WTC11 (cell line): ENCODE measurements around the gene ZNF394. TPM values are rescaled to one million over a fixed set of nuclear protein-coding genes. Genes with fewer than 3 reads are reported as not detected.
A peak's percentile ranks its signal among the peaks of the same experiment; 100 is the strongest.

Experiments used
- CBFB ChIP-seq: sonication (generic); formaldehyde crosslinking; IDR thresholded peaks from 2 replicates; pipeline ENCODE4 v1.8.1; 2022; ENCODE audit warnings: mild to moderate bottlenecking, low read depth, missing genetic modification reagents
- E2F1 ChIP-seq: sonication (generic); formaldehyde crosslinking; IDR thresholded peaks from 2 replicates; pipeline ENCODE4 v1.8.0; 2022; ENCODE audit warnings: mild to moderate bottlenecking, missing genetic modification reagents
- EMX1 ChIP-seq: fragments of 250-450 bp; sonication (Bioruptor Pico); IDR thresholded peaks from 2 replicates; pipeline ENCODE4 v1.8.0; 2021; ENCODE audit warnings: mild to moderate bottlenecking
- FOXJ3 ChIP-seq: sonication (generic); formaldehyde crosslinking; IDR thresholded peaks from 2 replicates; pipeline ENCODE4 v1.9.0; 2021; ENCODE audit warnings: missing genetic modification reagents, mild to moderate bottlenecking, borderline replicate concordance
- FOXK1 ChIP-seq: sonication (generic); formaldehyde crosslinking; IDR thresholded peaks from 2 replicates; pipeline ENCODE4 v1.8.0; 2022; ENCODE audit warnings: mild to moderate bottlenecking, moderate library complexity, missing genetic modification reagents
- IRF1 ChIP-seq: sonication (generic); formaldehyde crosslinking; IDR thresholded peaks from 2 replicates; pipeline ENCODE4 v1.8.0; 2023; ENCODE audit warnings: missing genetic modification reagents
- NR2C2 ChIP-seq: sonication (generic); formaldehyde crosslinking; IDR thresholded peaks from 2 replicates; pipeline ENCODE4 v1.8.0; 2022; ENCODE audit warnings: mild to moderate bottlenecking, missing genetic modification reagents
- PRDM15 ChIP-seq: sonication (generic); formaldehyde crosslinking; IDR thresholded peaks from 2 replicates; pipeline ENCODE4 v1.8.0; 2022; ENCODE audit warnings: missing genetic modification reagents
- RORB ChIP-seq: fragments of 250-450 bp; sonication (Bioruptor Pico); IDR thresholded peaks from 2 replicates; pipeline ENCODE4 v1.9.0; 2021; ENCODE audit warnings: mild to moderate bottlenecking
- ZNF219 ChIP-seq: sonication (generic); formaldehyde crosslinking; IDR thresholded peaks from 2 replicates; pipeline ENCODE4 v1.8.0; 2023; ENCODE audit warnings: missing genetic modification reagents, mild to moderate bottlenecking, borderline replicate concordance
- ZNF232 ChIP-seq: sonication (generic); formaldehyde crosslinking; IDR thresholded peaks from 2 replicates; pipeline ENCODE4 v1.8.0; 2022; ENCODE audit warnings: mild to moderate bottlenecking, missing genetic modification reagents
- ZNF263 ChIP-seq: sonication (generic); formaldehyde crosslinking; IDR thresholded peaks from 2 replicates; pipeline ENCODE4 v1.8.1; 2022; ENCODE audit warnings: low read depth, mild to moderate bottlenecking, moderate library complexity, missing genetic modification reagents
- ZNF317 ChIP-seq: sonication (generic); formaldehyde crosslinking; IDR thresholded peaks from 2 replicates; pipeline ENCODE4 v1.8.1; 2023; ENCODE audit warnings: low read depth, mild to moderate bottlenecking, moderate library complexity, missing genetic modification reagents, borderline replicate concordance
- ZNF416 ChIP-seq: fragments of 250-450 bp; sonication (Bioruptor Pico); IDR thresholded peaks from 2 replicates; pipeline ENCODE4 v1.9.0; 2021; ENCODE audit warnings: mild to moderate bottlenecking, inconsistent platforms
- total RNA-seq: library from RNA; stranded (reverse); gene quantifications from 3 replicates; pipeline ENCODE4 v1.2.3, GENCODE V29; 2021
- TF ChIP-seq, protein P1 (sequence below): sonication (generic); formaldehyde crosslinking; IDR thresholded peaks from 2 replicates; pipeline ENCODE4 v1.8.1; 2023; ENCODE audit warnings: mild to moderate bottlenecking, missing genetic modification reagents
- TF ChIP-seq, protein P2 (sequence below): sonication (generic); formaldehyde crosslinking; IDR thresholded peaks from 2 replicates; pipeline ENCODE4 v1.8.1; 2022; ENCODE audit warnings: mild to moderate bottlenecking, moderate library complexity, missing genetic modification reagents
- TF ChIP-seq, protein P3 (sequence below): sonication (generic); formaldehyde crosslinking; IDR thresholded peaks from 2 replicates; pipeline ENCODE4 v1.8.1; 2022; ENCODE audit warnings: low read depth, mild to moderate bottlenecking, moderate library complexity, missing genetic modification reagents, borderline replicate concordance
- TF ChIP-seq, protein P4 (sequence below): sonication (generic); formaldehyde crosslinking; IDR thresholded peaks from 2 replicates; pipeline ENCODE4 v1.8.1; 2022; ENCODE audit warnings: missing genetic modification reagents, borderline replicate concordance
- TF ChIP-seq, protein P5 (sequence below): sonication (generic); formaldehyde crosslinking; IDR thresholded peaks from 2 replicates; pipeline ENCODE4 v1.8.1; 2023; ENCODE audit warnings: mild to moderate bottlenecking, moderate library complexity, missing genetic modification reagents

The ZNF394 gene
- total RNA-seq, 1 experiment from 2014 or later, result 24.0 TPM

DNA sequence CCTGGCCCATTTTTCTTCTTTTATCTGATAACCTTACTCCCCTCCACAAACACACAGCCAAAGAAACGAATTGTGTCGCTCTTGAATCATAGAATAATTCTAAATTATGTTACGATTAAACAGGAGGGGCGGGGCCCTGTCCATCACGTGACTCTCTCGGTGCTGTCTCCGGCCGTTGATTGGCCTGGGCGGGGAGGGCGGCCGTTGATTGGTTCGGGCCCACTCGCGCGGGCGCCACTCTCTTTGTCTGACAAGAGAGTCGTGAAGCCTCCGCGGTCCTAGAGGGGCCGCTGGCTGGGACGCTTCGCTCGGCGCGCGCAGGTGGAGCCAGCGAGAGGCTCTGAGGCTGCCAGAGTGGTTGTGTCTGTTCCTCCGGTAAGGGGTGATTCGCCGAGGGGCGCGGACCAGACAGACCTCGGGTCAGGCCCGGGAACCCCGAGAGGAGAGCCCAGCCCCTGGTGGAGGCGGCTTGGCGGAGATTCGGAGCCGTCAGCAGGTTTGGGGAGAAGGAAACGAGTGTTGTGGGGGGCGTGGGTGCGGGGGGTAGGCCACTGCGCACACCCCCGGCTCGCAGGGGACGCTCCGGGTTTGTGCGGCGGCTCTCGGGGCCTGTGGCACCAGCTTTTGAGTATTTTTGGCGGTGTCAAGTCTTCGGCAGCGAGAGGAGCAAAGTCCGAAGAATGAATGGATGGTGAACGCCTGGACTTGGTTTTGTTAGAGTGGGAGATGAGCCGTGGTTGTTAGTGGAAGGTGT lies 27.3 kb downstream of the ZNF394 start, which contains the start of gene ZNF789 (continued):
- TF ChIP-seq, protein P1, sequence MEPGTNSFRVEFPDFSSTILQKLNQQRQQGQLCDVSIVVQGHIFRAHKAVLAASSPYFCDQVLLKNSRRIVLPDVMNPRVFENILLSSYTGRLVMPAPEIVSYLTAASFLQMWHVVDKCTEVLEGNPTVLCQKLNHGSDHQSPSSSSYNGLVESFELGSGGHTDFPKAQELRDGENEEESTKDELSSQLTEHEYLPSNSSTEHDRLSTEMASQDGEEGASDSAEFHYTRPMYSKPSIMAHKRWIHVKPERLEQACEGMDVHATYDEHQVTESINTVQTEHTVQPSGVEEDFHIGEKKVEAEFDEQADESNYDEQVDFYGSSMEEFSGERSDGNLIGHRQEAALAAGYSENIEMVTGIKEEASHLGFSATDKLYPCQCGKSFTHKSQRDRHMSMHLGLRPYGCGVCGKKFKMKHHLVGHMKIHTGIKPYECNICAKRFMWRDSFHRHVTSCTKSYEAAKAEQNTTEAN (CRISPR knock-in tag), result no peak
- TF ChIP-seq ZNF219 (CRISPR knock-in tag) (no peak), E2F1 (CRISPR knock-in tag) (no peak), NR2C2 (peak; percentile 24; the same call in 1 of the 2 replicates), ZNF317 (CRISPR knock-in tag) (no peak), RORB (CRISPR knock-in tag) (no peak), EMX1 (CRISPR knock-in tag) (no peak), CBFB (no peak), FOXJ3 (CRISPR knock-in tag) (no peak), PRDM15 (CRISPR knock-in tag) (no peak), IRF1 (CRISPR knock-in tag) (no peak), ZNF416 (CRISPR knock-in tag) (no peak), ZNF232 (0 out of 2 replicates have a peak, but pooled peaks have one; percentile 24), ZNF263 (no peak), FOXK1 (CRISPR knock-in tag) (0 out of 2 replicates have a peak, but pooled peaks have one; percentile 63)
- TF ChIP-seq, protein P2, sequence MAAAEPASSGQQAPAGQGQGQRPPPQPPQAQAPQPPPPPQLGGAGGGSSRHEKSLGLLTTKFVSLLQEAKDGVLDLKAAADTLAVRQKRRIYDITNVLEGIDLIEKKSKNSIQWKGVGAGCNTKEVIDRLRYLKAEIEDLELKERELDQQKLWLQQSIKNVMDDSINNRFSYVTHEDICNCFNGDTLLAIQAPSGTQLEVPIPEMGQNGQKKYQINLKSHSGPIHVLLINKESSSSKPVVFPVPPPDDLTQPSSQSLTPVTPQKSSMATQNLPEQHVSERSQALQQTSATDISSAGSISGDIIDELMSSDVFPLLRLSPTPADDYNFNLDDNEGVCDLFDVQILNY (CRISPR knock-in tag), result peak; percentile 51; the same call in 1 of the 2 replicates
- TF ChIP-seq, protein P3, sequence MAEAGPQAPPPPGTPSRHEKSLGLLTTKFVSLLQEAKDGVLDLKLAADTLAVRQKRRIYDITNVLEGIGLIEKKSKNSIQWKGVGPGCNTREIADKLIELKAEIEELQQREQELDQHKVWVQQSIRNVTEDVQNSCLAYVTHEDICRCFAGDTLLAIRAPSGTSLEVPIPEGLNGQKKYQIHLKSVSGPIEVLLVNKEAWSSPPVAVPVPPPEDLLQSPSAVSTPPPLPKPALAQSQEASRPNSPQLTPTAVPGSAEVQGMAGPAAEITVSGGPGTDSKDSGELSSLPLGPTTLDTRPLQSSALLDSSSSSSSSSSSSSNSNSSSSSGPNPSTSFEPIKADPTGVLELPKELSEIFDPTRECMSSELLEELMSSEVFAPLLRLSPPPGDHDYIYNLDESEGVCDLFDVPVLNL (CRISPR knock-in tag), result no peak
- TF ChIP-seq, protein P4, sequence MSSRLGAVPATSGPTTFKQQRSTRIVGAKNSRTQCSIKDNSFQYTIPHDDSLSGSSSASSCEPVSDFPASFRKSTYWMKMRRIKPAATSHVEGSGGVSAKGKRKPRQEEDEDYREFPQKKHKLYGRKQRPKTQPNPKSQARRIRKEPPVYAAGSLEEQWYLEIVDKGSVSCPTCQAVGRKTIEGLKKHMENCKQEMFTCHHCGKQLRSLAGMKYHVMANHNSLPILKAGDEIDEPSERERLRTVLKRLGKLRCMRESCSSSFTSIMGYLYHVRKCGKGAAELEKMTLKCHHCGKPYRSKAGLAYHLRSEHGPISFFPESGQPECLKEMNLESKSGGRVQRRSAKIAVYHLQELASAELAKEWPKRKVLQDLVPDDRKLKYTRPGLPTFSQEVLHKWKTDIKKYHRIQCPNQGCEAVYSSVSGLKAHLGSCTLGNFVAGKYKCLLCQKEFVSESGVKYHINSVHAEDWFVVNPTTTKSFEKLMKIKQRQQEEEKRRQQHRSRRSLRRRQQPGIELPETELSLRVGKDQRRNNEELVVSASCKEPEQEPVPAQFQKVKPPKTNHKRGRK (CRISPR knock-in tag), result no peak
- TF ChIP-seq, protein P5, sequence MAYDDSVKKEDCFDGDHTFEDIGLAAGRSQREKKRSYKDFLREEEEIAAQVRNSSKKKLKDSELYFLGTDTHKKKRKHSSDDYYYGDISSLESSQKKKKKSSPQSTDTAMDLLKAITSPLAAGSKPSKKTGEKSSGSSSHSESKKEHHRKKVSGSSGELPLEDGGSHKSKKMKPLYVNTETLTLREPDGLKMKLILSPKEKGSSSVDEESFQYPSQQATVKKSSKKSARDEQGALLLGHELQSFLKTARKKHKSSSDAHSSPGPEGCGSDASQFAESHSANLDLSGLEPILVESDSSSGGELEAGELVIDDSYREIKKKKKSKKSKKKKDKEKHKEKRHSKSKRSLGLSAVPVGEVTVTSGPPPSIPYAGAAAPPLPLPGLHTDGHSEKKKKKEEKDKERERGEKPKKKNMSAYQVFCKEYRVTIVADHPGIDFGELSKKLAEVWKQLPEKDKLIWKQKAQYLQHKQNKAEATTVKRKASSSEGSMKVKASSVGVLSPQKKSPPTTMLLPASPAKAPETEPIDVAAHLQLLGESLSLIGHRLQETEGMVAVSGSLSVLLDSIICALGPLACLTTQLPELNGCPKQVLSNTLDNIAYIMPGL, result 0 out of 2 replicates have a peak, but pooled peaks have one; percentile 30
- TF ChIP-seq, all 79 proteins: peak for 15
